Vagina (tissue), 2 donors: Measurements from ENCODE around the gene ZCCHC2.

Source experiments
- POLR2A ChIP-seq, 2 donors: fragments of 450-650 bp; IDR thresholded peaks; one replicate each; pipeline ENCODE4 v1.6.1; 2017; ENCODE audit warnings: antibody characterized with exemption in 2 of 2, mild to moderate bottlenecking in 2 of 2, moderate library complexity in 2 of 2
- TF ChIP-seq, protein P1 (sequence below), 3 experiments: fragments of 450-650 bp in 2 of 3; fragments of 200-600 bp in 1 of 3; sonication (generic) in 1 of 3; IDR thresholded peaks; one replicate each; pipeline ENCODE4 v1.5.1; 2017 to 2019; ENCODE audit warnings: antibody characterized with exemption in 3 of 3, mild to moderate bottlenecking in 2 of 3, moderate library complexity in 2 of 3

DNA sequence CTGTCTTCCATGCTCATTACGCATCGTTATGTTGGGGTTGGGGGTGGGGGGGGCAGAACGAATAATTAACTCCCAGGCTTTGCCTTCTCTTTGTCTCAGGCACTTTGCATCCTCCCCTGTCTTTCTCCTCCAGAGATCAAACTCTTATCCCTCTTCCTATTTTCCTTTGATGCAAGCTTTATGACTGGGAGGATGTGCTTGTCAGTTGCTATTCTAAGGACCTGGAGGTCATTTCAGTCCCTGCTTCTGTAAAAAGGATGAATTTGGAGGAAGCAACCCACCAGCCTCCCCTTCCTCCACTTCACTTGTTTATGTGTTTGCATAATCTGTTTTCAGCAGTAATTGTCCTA lies 87.5 kb downstream of the ZCCHC2 start:
- TF ChIP-seq, protein P1, sequence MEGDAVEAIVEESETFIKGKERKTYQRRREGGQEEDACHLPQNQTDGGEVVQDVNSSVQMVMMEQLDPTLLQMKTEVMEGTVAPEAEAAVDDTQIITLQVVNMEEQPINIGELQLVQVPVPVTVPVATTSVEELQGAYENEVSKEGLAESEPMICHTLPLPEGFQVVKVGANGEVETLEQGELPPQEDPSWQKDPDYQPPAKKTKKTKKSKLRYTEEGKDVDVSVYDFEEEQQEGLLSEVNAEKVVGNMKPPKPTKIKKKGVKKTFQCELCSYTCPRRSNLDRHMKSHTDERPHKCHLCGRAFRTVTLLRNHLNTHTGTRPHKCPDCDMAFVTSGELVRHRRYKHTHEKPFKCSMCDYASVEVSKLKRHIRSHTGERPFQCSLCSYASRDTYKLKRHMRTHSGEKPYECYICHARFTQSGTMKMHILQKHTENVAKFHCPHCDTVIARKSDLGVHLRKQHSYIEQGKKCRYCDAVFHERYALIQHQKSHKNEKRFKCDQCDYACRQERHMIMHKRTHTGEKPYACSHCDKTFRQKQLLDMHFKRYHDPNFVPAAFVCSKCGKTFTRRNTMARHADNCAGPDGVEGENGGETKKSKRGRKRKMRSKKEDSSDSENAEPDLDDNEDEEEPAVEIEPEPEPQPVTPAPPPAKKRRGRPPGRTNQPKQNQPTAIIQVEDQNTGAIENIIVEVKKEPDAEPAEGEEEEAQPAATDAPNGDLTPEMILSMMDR (IDR thresholded peaks at IDR 0.05), result no peak
- no peak for TF ChIP-seq POLR2A (IDR thresholded peaks at IDR 0.05)
